ENCODE measurements around the gene PRAMEF1. TPM values are rescaled to one million over a fixed set of nuclear protein-coding genes. Genes with fewer than 3 reads are reported as not detected.

Gene PRAMEF1
- total RNA-seq, 1 experiment from 2014 or later = not detected

DNA sequence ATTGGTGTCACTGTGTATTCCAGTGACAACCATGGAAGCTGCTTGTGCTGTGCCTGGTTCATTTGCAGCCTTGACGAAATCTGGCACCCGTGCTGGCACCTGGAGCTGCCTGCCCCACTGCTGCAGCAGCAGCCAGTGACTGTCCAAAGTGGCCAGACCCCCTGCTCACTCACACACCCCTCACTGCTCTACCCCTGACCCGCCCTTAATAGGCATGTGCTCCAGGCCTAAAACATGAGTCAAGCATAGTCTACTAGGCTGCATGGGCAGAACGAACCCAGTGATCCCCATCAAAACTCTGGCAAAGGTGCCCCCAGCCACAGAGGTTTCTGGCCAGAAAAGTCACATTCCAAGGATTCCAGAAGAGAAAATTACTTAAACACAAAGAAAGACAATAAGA lies 7.7 kb downstream of the PRAMEF1 start:
- no peaks in the 10 kb centered on the region for H3K79me2 ChIP-seq (ENCODE audit: low read length)
- H3K4me3 ChIP-seq (ENCODE audit: low read length) = no peak overlapping the region
- CTCF ChIA-PET = no interaction called here
- H3F3A ChIP-seq (ENCODE audit: low read length, unreplicated experiment) = no peaks in the 10 kb centered on the region
- no peaks in the 10 kb centered on the region for H3K4me1 ChIP-seq (ENCODE audit: insufficient read depth, low read length)
- H3K4me2 ChIP-seq (ENCODE audit: low read length) = no peak overlapping the region
- POLR2A ChIA-PET (ENCODE audit: unreplicated experiment) = no interaction called here
- DNase-seq (peak; percentile 7), ATAC-seq (no peak)
- H3K9me2 ChIP-seq (replicated peaks; ENCODE audit: low read length) = no peaks in the 10 kb centered on the region
- H3K27me3 ChIP-seq (ENCODE audit: low read length) = peaks cover 6% of the 10 kb centered on the region; the same call in 1 of the 2 replicates
- no peak overlapping the region for H2AFZ ChIP-seq (ENCODE audit: low read length)
- TF ChIP-seq EZH2phosphoT487 (IDR thresholded peaks at IDR 0.05; ENCODE audit: borderline replicate concordance, low read length) = no peak
- no peak for TF ChIP-seq EZH2 (IDR thresholded peaks at IDR 0.05; ENCODE audit: low read length, unreplicated experiment)
- TF ChIP-seq, protein P1, sequence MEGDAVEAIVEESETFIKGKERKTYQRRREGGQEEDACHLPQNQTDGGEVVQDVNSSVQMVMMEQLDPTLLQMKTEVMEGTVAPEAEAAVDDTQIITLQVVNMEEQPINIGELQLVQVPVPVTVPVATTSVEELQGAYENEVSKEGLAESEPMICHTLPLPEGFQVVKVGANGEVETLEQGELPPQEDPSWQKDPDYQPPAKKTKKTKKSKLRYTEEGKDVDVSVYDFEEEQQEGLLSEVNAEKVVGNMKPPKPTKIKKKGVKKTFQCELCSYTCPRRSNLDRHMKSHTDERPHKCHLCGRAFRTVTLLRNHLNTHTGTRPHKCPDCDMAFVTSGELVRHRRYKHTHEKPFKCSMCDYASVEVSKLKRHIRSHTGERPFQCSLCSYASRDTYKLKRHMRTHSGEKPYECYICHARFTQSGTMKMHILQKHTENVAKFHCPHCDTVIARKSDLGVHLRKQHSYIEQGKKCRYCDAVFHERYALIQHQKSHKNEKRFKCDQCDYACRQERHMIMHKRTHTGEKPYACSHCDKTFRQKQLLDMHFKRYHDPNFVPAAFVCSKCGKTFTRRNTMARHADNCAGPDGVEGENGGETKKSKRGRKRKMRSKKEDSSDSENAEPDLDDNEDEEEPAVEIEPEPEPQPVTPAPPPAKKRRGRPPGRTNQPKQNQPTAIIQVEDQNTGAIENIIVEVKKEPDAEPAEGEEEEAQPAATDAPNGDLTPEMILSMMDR (conservative IDR thresholded peaks at IDR 0.05; ENCODE audit: low read depth, low read length) = no peak
- H4K20me1 ChIP-seq (ENCODE audit: low read length) = no peaks in the 10 kb centered on the region
- no peak overlapping the region for H3K9ac ChIP-seq (ENCODE audit: low read length)
- no peaks in the 10 kb centered on the region for H3K36me3 ChIP-seq (ENCODE audit: low read depth, low read length)
- BruUV-seq (replicated peaks) = no TSS peak
- H3K27ac ChIP-seq (ENCODE audit: low read length) = no peak overlapping the region
- intact Hi-C loops (cut with micrococcal nuclease) = no loop called here
- no peaks in the 10 kb centered on the region for H3K9me3 ChIP-seq (ENCODE audit: low read length)

DNA sequence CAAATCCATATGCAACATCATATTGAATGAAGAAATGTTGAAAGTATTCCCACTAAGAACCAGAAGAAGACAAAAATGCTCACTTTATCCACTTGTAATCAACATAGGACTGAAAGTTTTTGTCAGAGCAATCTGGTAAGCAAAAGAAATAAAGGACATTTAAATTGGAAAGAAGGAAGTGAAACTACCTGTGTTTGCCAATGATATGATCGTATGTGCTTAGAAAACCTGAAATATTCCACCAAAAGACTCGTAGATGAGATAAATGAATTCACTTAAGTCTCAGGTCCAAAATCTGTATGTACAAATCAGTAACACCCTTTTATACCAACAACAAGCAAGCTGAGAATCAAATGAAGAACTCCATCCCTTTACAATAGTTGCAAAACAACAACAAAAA lies 8.5 kb downstream of the PRAMEF1 start:
- Histone ChIP-seq H3K9me2 (replicated peaks; ENCODE audit: low read length) (no peaks in the 10 kb centered on the region), H3K4me2 (ENCODE audit: low read length) (no peak overlapping the region), H3K27ac (ENCODE audit: low read length) (no peak overlapping the region), H3K36me3 (ENCODE audit: low read depth, low read length) (no peaks in the 10 kb centered on the region), H3K4me1 (ENCODE audit: insufficient read depth, low read length) (no peaks in the 10 kb centered on the region), H3K27me3 (ENCODE audit: low read length) (peaks cover 6% of the 10 kb centered on the region; the same call in 1 of the 2 replicates), H2AFZ (ENCODE audit: low read length) (no peak overlapping the region), H3K4me3 (ENCODE audit: low read length) (no peak overlapping the region), H3K9me3 (ENCODE audit: low read length) (no peaks in the 10 kb centered on the region), H3K9ac (ENCODE audit: low read length) (no peak overlapping the region), H4K20me1 (ENCODE audit: low read length) (no peaks in the 10 kb centered on the region), H3K79me2 (ENCODE audit: low read length) (no peaks in the 10 kb centered on the region), H3F3A (ENCODE audit: low read length, unreplicated experiment) (no peaks in the 10 kb centered on the region)
- no TSS peak for BruUV-seq (replicated peaks)
- CTCF ChIA-PET = no interaction called here
- ATAC-seq (no peak), DNase-seq (no peak)
- intact Hi-C loops (cut with micrococcal nuclease) = no loop called here
- TF ChIP-seq EZH2 (IDR thresholded peaks at IDR 0.05; ENCODE audit: low read length, unreplicated experiment) (no peak), EZH2phosphoT487 (IDR thresholded peaks at IDR 0.05; ENCODE audit: borderline replicate concordance, low read length) (no peak)
- TF ChIP-seq, protein P1 (conservative IDR thresholded peaks at IDR 0.05; ENCODE audit: low read depth, low read length) = no peak
- POLR2A ChIA-PET (ENCODE audit: unreplicated experiment) = no interaction called here

DNA sequence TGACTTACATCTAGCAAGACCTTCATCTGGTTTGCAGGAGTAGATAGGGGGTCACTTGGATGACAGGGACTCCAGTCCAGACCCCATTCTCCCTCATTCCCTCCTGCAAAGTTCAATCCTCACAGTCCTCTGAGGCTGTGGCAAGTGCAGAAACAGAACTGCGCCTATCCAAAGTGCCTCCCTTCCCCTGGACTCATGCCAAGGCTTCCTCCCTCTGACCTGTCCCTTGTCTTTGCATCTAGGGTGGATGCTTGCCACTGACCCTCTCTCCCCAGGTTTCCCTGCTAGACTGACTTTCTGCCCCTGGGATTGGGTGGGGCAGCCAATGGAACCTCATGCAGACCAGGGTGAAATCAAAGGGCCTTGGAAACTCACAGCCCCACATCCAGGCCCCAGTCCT lies 18.7 kb downstream of the PRAMEF1 start:
- Histone ChIP-seq H4K20me1 (ENCODE audit: low read length) (no peaks in the 10 kb centered on the region), H3K36me3 (ENCODE audit: low read depth, low read length) (no peaks in the 10 kb centered on the region), H3K27me3 (ENCODE audit: low read length) (peaks cover 24% of the 10 kb centered on the region), H3K79me2 (ENCODE audit: low read length) (no peaks in the 10 kb centered on the region), H3K9ac (ENCODE audit: low read length) (no peak overlapping the region), H3K9me3 (ENCODE audit: low read length) (no peaks in the 10 kb centered on the region), H3K4me2 (ENCODE audit: low read length) (no peak overlapping the region), H3F3A (ENCODE audit: low read length, unreplicated experiment) (no peaks in the 10 kb centered on the region), H2AFZ (ENCODE audit: low read length) (no peak overlapping the region), H3K4me1 (ENCODE audit: insufficient read depth, low read length) (no peaks in the 10 kb centered on the region), H3K4me3 (ENCODE audit: low read length) (no peak overlapping the region), H3K9me2 (replicated peaks; ENCODE audit: low read length) (no peaks in the 10 kb centered on the region), H3K27ac (ENCODE audit: low read length) (no peak overlapping the region)
- no peak for TF ChIP-seq EZH2 (IDR thresholded peaks at IDR 0.05; ENCODE audit: low read length, unreplicated experiment)
- no peak for TF ChIP-seq EZH2phosphoT487 (IDR thresholded peaks at IDR 0.05; ENCODE audit: borderline replicate concordance, low read length)
- TF ChIP-seq, protein P1 (conservative IDR thresholded peaks at IDR 0.05; ENCODE audit: low read depth, low read length) = no peak
- BruUV-seq (replicated peaks) = no TSS peak
- ChIA-PET CTCF (no interaction called here), POLR2A (ENCODE audit: unreplicated experiment) (no interaction called here)
- no peak for DNase-seq
- ATAC-seq = no peak
- intact Hi-C loops (cut with micrococcal nuclease) = no loop called here
